ENCODE measurements around the gene MPP3. TPM values are rescaled to one million over a fixed set of nuclear protein-coding genes. Genes with fewer than 3 reads are reported as not detected.

The MPP3 gene
- total RNA-seq, 3 donors from 2014 or later (not counting 1 experiment from before 2014, with no cell fraction given) = not detected

- intact Hi-C loops (cut with micrococcal nuclease) = no loop called here
Measured at GRCh38 chr17:43861960-43862359, 29.0 kb upstream of the MPP3 start.

GRCh38 chr17:43860927-43861622, 28.1 kb upstream of the MPP3 start:
- Mint-ChIP-seq H3K27ac (no peak overlapping the region), H3K9me3 (no peaks in the 10 kb centered on the region), H3K27me3 (ENCODE audit: low read depth in 2 of 2) (peaks cover 0 to 4% of the 10 kb centered on the region in 2 donors), H3K36me3 (no peaks in the 10 kb centered on the region), H3K4me1 (no peaks in the 10 kb centered on the region), H3K4me3 (no peak overlapping the region)
- Histone ChIP-seq H3K27ac (ENCODE audit: low read length) (no peak overlapping the region), H3K36me3 (ENCODE audit: control insufficient read depth, insufficient read depth, low read length) (no peaks in the 10 kb centered on the region), H3K27me3 (ENCODE audit: control insufficient read depth, insufficient read depth, low read length) (peaks cover 2% of the 10 kb centered on the region), H3K4me1 (ENCODE audit: control insufficient read depth, insufficient read depth, low read length) (no peaks in the 10 kb centered on the region), H3K4me3 (ENCODE audit: low read length) (no peak overlapping the region), H3K9me3 (ENCODE audit: control insufficient read depth, insufficient read depth, low read length) (peaks cover 3% of the 10 kb centered on the region)
- no peak for ATAC-seq
- no peak for DNase-seq
- intact Hi-C loops (cut with micrococcal nuclease) = no loop called here
- no peak for TF ChIP-seq CTCF (IDR thresholded peaks at IDR 0.05)
- WGBS (ENCODE audit: insufficient coverage) = 67% methylated on average over 9 of the region's 9 CpGs

More at GRCh38 chr17:43861960-43862359, 29.0 kb upstream of the MPP3 start:
- 90% methylated on average over 9 of the region's 9 CpGs for WGBS (ENCODE audit: insufficient coverage)
- H3K27ac Mint-ChIP-seq = no peak overlapping the region
- no peak overlapping the region for H3K4me3 Mint-ChIP-seq
- no peak for TF ChIP-seq CTCF (IDR thresholded peaks at IDR 0.05)
- no peak for ATAC-seq
- DNase-seq = no peak
- no peaks in the 10 kb centered on the region for H3K36me3 ChIP-seq (ENCODE audit: control insufficient read depth, insufficient read depth, low read length)
- H3K27me3 Mint-ChIP-seq (ENCODE audit: low read depth in 2 of 2) = peaks cover 0 to 4% of the 10 kb centered on the region in 2 donors
- H3K4me1 ChIP-seq (ENCODE audit: control insufficient read depth, insufficient read depth, low read length) = no peaks in the 10 kb centered on the region
- H3K27me3 ChIP-seq (ENCODE audit: control insufficient read depth, insufficient read depth, low read length) = peaks cover 2% of the 10 kb centered on the region
- no peaks in the 10 kb centered on the region for H3K36me3 Mint-ChIP-seq
- H3K9me3 Mint-ChIP-seq = no peaks in the 10 kb centered on the region
- H3K9me3 ChIP-seq (ENCODE audit: control insufficient read depth, insufficient read depth, low read length) = peaks cover 3% of the 10 kb centered on the region
- no peak overlapping the region for H3K4me3 ChIP-seq (ENCODE audit: low read length)
- no peaks in the 10 kb centered on the region for H3K4me1 Mint-ChIP-seq
- no peak overlapping the region for H3K27ac ChIP-seq (ENCODE audit: low read length)

GRCh38 chr17:43860077-43860725, 27.3 kb upstream of the MPP3 start:
- H3K36me3 Mint-ChIP-seq = no peaks in the 10 kb centered on the region
- Histone ChIP-seq H3K36me3 (ENCODE audit: control insufficient read depth, insufficient read depth, low read length) (no peaks in the 10 kb centered on the region), H3K27ac (ENCODE audit: low read length) (no peak overlapping the region), H3K4me3 (ENCODE audit: low read length) (no peak overlapping the region), H3K9me3 (ENCODE audit: control insufficient read depth, insufficient read depth, low read length) (peaks cover 3% of the 10 kb centered on the region), H3K4me1 (ENCODE audit: control insufficient read depth, insufficient read depth, low read length) (no peaks in the 10 kb centered on the region), H3K27me3 (ENCODE audit: control insufficient read depth, insufficient read depth, low read length) (peaks cover 2% of the 10 kb centered on the region)
- intact Hi-C loops (cut with micrococcal nuclease) = no loop called here
- H3K4me3 Mint-ChIP-seq = no peak overlapping the region
- no peaks in the 10 kb centered on the region for H3K4me1 Mint-ChIP-seq
- peaks cover 0 to 4% of the 10 kb centered on the region in 2 donors for H3K27me3 Mint-ChIP-seq (ENCODE audit: low read depth in 2 of 2)
- no peak for TF ChIP-seq CTCF (IDR thresholded peaks at IDR 0.05)
- WGBS (ENCODE audit: insufficient coverage) = 94% methylated on average over 12 of the region's 12 CpGs
- DNase-seq = no peak
- no peak overlapping the region for H3K27ac Mint-ChIP-seq
- no peak for ATAC-seq
- H3K9me3 Mint-ChIP-seq = no peaks in the 10 kb centered on the region
